GM12891 (cell line): ENCODE data around the gene RPL36AL.
"Not testable (repeated sequence)": the region's sequence is repeated elsewhere in the genome, so short reads cannot be mapped to it uniquely, and the experiment has no call there.

Source experiments
- DNase-seq: peaks from one replicate; pipeline ENCODE4 v3.0.0; 2011; ENCODE audit warnings: low spot score; ENCODE audit not compliant: insufficient read length
- FAIRE-seq: peaks from 2 replicates; lab custom pipeline; 2011; peaks lifted over from hg19 to GRCh38; lab: Jason Lieb, UNC
- PAX5 ChIP-seq: IDR thresholded peaks from 2 replicates; pipeline ENCODE4 v1.6.1; 2011; ENCODE audit warnings: low read length, moderate library complexity, mild to moderate bottlenecking; ENCODE audit not compliant: insufficient read depth, severe bottlenecking
- POLR2A ChIP-seq: IDR thresholded peaks from 2 replicates; pipeline ENCODE4 v1.6.1; 2011; ENCODE audit warnings: low read depth, low read length, control low read depth
- POLR2AphosphoS5 ChIP-seq: IDR thresholded peaks from 2 replicates; pipeline ENCODE4 v1.6.1; 2011; ENCODE audit warnings: low read depth, low read length, control low read depth
- POU2F2 ChIP-seq: IDR thresholded peaks from 2 replicates; pipeline ENCODE4 v1.6.1; 2011; ENCODE audit warnings: low read depth, mild to moderate bottlenecking, control low read depth, low read length, moderate library complexity
- SPI1 ChIP-seq: IDR thresholded peaks from 2 replicates; pipeline ENCODE4 v1.6.1; 2011; ENCODE audit warnings: low read depth, low read length, control low read depth
- TAF1 ChIP-seq: IDR thresholded peaks from 2 replicates; pipeline ENCODE4 v1.6.1; 2011; ENCODE audit warnings: low read depth, low read length, control low read depth

Gene RPL36AL

GRCh38 chr14:49593016-49593415 lies 27.4 kb downstream of the RPL36AL start:
- FAIRE-seq = no peak

GRCh38 chr14:49589387-49589786 lies 31.0 kb downstream of the RPL36AL start:
- FAIRE-seq (no peak), DNase-seq (no peak)
- no peak for TF ChIP-seq POU2F2
- TF ChIP-seq TAF1 = no peak
- no peak for TF ChIP-seq PAX5
- no peak for TF ChIP-seq POLR2AphosphoS5
- TF ChIP-seq POLR2A = no peak
- no peak for TF ChIP-seq SPI1

More at GRCh38 chr14:49593016-49593415, 27.4 kb downstream of the RPL36AL start:
- DNase-seq = no peak
- TF ChIP-seq POU2F2 (no peak), TAF1 (no peak), POLR2A (no peak), SPI1 (no peak), PAX5 (no peak), POLR2AphosphoS5 (no peak)

GRCh38 chr14:49586673-49587460 lies 33.6 kb downstream of the RPL36AL start:
- FAIRE-seq (no peak), DNase-seq (no peak)
- TF ChIP-seq PAX5 = no peak

- FAIRE-seq (peak; percentile 94), DNase-seq (peak; percentile 57)
- peak; percentile 55 for TF ChIP-seq POU2F2
- peak; percentile 96 for TF ChIP-seq POLR2AphosphoS5
- TF ChIP-seq TAF1 = peak; percentile 93
- TF ChIP-seq SPI1 = no peak
- TF ChIP-seq POLR2A = peak; percentile 97
- TF ChIP-seq PAX5 = no peak
Measured at GRCh38 chr14:49585803-49586672, 34.4 kb downstream of the RPL36AL start, which contains the start of gene RPS29. Gene RPS29 (minus strand): TSS chr14:49586380. CDS start chr14:49586346, 34 bp downstream.

- not testable (repeated sequence) for DNase-seq, FAIRE-seq
Measured at GRCh38 chr14:49584981-49585640, 35.3 kb downstream of the RPL36AL start.

- TF ChIP-seq POLR2AphosphoS5 = no peak
- TF ChIP-seq POLR2A = no peak
- TF ChIP-seq PAX5 = no peak
- TF ChIP-seq TAF1 = no peak
- TF ChIP-seq POU2F2 = no peak
- TF ChIP-seq SPI1 = no peak
- no peak for FAIRE-seq
- DNase-seq = no peak
Measured at GRCh38 chr14:49584058-49584457, 36.4 kb downstream of the RPL36AL start.

- TF ChIP-seq SPI1 (no peak), POLR2AphosphoS5 (no peak), POU2F2 (no peak), POLR2A (no peak), PAX5 (no peak), TAF1 (no peak)
- FAIRE-seq = no peak
- no peak for DNase-seq
Measured at GRCh38 chr14:49583629-49584028, 36.8 kb downstream of the RPL36AL start.

GRCh38 chr14:49582113-49582977 lies 38.1 kb downstream of the RPL36AL start:
- FAIRE-seq (no peak), DNase-seq (no peak)
- TF ChIP-seq POU2F2 = 0 out of 2 replicates have a peak, but pooled peaks have one; percentile 5
- TF ChIP-seq POLR2A = peak; percentile 70
- TF ChIP-seq POLR2AphosphoS5 = peak; percentile 83
- no peak for TF ChIP-seq SPI1
- no peak for TF ChIP-seq PAX5
- TF ChIP-seq TAF1 = no peak

- TF ChIP-seq SPI1 (no peak), TAF1 (no peak), POU2F2 (no peak), PAX5 (no peak), POLR2A (peak; percentile 36; the same call in 1 of the 2 replicates), POLR2AphosphoS5 (0 out of 2 replicates have a peak, but pooled peaks have one; percentile 50)
- no peak for FAIRE-seq
Measured at GRCh38 chr14:49581209-49582112, 39.0 kb downstream of the RPL36AL start.

More at GRCh38 chr14:49581209-49582112, 39.0 kb downstream of the RPL36AL start:
- DNase-seq = no peak
